Endothelial cell (in vitro differentiated cells): Measurements from ENCODE around the gene MRPS18A. TPM values are rescaled to one million over a fixed set of nuclear protein-coding genes. Genes with fewer than 3 reads are reported as not detected.

Source experiments
- DNase-seq: peaks from one replicate; pipeline ENCODE4 v3.0.0; 2021; ENCODE audit warnings: low spot score
- H3K27ac Mint-ChIP-seq: one replicate; pipeline ENCODE4 v1.8.0; 2021; ENCODE audit warnings: mixed read lengths, inconsistent platforms; ENCODE audit not compliant: unreplicated experiment
- H3K27me3 Mint-ChIP-seq: one replicate; pipeline ENCODE4 v1.8.0; 2021; ENCODE audit warnings: mild to moderate bottlenecking, moderate library complexity, mixed read lengths, inconsistent platforms; ENCODE audit not compliant: unreplicated experiment
- H3K36me3 Mint-ChIP-seq: one replicate; pipeline ENCODE4 v1.8.0; 2021; ENCODE audit warnings: mild to moderate bottlenecking, low read depth, mixed read lengths, inconsistent platforms; ENCODE audit not compliant: unreplicated experiment
- H3K4me1 Mint-ChIP-seq: one replicate; pipeline ENCODE4 v1.8.0; 2021; ENCODE audit warnings: mild to moderate bottlenecking, mixed read lengths, inconsistent platforms; ENCODE audit not compliant: unreplicated experiment
- H3K4me3 Mint-ChIP-seq: one replicate; pipeline ENCODE4 v1.8.0; 2021; ENCODE audit warnings: mild to moderate bottlenecking, mixed read lengths, inconsistent platforms; ENCODE audit not compliant: unreplicated experiment
- H3K9me3 Mint-ChIP-seq: one replicate; pipeline ENCODE4 v1.8.0; 2021; ENCODE audit warnings: mixed read lengths, inconsistent platforms; ENCODE audit not compliant: unreplicated experiment
- total RNA-seq: library from RNA; stranded (reverse); fragmentation: NEBNext Ultra II Directional; extraction: Animal tissue kit (Norgen Biotek cat#: 25700); gene quantifications from one replicate; pipeline ENCODE4 v1.2.1, GENCODE V29; 2021; ENCODE audit not compliant: unreplicated experiment
- TF ChIP-seq, protein P1 (sequence below): fragments of 200-600 bp; sonication (generic); IDR thresholded peaks from one replicate; pipeline ENCODE4 v1.5.0; 2021; ENCODE audit warnings: antibody characterized with exemption; ENCODE audit not compliant: unreplicated experiment

The MRPS18A gene
- total RNA-seq, 1 donor from 2014 or later: 45.5 TPM

DNA sequence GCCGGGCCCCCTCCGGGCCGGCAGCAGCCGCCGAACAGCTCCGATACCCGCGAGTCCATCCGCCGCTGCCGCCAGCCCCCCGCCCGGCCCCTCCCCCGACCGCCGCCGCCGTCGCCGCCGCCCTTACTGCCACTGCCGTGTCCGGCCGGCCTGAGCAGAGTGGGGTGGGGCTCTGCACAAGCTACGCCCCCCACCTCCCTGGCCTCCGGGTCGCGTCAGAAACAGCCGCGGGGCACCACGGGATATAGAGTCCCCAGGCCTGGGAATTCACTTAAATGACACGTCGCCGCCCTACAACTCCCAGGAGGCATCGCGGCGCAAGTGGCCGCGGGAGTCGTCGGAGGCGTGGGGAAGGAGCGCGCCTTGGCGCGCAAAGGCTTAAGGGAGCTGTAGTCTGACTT lies 58.5 kb downstream of the MRPS18A start, which contains the start of gene GTPBP2:
Gene GTPBP2, minus strand, starts transcription at position 161 of the 401 bp plus-strand sequence. Its CDS starts 102 bp downstream, at position 59.
- TF ChIP-seq, protein P1, sequence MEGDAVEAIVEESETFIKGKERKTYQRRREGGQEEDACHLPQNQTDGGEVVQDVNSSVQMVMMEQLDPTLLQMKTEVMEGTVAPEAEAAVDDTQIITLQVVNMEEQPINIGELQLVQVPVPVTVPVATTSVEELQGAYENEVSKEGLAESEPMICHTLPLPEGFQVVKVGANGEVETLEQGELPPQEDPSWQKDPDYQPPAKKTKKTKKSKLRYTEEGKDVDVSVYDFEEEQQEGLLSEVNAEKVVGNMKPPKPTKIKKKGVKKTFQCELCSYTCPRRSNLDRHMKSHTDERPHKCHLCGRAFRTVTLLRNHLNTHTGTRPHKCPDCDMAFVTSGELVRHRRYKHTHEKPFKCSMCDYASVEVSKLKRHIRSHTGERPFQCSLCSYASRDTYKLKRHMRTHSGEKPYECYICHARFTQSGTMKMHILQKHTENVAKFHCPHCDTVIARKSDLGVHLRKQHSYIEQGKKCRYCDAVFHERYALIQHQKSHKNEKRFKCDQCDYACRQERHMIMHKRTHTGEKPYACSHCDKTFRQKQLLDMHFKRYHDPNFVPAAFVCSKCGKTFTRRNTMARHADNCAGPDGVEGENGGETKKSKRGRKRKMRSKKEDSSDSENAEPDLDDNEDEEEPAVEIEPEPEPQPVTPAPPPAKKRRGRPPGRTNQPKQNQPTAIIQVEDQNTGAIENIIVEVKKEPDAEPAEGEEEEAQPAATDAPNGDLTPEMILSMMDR: no peak
- H3K36me3 Mint-ChIP-seq: peaks cover 21% of the 10 kb centered on the region
- H3K4me1 Mint-ChIP-seq: peaks cover 26% of the 10 kb centered on the region
- peaks cover 18% of the 10 kb centered on the region for H3K27me3 Mint-ChIP-seq
- peak; percentile 96 for DNase-seq
- H3K27ac Mint-ChIP-seq: peak within 1 kb of the TSS; percentile 98
- H3K4me3 Mint-ChIP-seq: peak within 1 kb of the TSS; percentile 98
- H3K9me3 Mint-ChIP-seq: no peaks in the 10 kb centered on the region

DNA sequence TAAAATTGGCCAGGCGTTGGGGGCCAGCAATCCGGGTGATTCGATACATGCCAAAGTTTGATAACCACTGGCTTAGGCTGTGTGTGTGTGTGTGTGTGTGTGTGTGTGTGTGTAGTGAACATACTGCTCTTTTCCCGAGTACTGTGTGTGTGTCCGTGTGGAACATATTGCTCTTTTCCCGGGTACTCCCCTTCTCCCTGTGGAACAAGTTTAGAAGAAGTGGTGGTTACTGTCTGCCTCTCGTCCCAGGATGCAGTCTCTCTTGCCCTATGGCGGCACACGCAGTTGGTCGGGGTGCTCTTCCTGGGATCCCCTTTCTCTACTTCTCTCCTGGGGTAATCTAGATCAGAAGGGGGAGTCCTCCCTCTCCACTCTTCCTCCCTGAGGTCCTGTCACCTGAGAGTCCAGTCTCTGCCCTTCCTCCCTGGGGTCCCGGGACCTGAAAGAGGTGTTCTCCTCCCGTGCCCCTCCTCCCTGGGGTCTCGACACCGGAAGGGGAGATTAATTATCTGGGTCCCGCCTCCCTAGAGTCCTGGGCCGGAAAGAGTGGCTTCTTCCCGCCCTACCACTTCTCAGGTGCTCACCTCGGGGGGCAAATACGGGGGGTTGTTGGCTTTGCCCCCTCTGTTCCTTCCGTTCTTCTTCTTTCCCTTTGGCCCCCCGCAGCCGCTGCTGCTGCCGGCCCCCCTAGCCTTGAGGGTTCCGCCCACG lies 59.0 kb downstream of the MRPS18A start:
- TF ChIP-seq, protein P1: no peak
- peak overlapping the region; percentile 98 for H3K4me3 Mint-ChIP-seq
- H3K4me1 Mint-ChIP-seq: peaks cover 26% of the 10 kb centered on the region
- H3K9me3 Mint-ChIP-seq: no peaks in the 10 kb centered on the region
- peak; percentile 41 for DNase-seq
- H3K36me3 Mint-ChIP-seq: peaks cover 25% of the 10 kb centered on the region
- peaks cover 17% of the 10 kb centered on the region for H3K27me3 Mint-ChIP-seq
- H3K27ac Mint-ChIP-seq: peak overlapping the region; percentile 88

DNA sequence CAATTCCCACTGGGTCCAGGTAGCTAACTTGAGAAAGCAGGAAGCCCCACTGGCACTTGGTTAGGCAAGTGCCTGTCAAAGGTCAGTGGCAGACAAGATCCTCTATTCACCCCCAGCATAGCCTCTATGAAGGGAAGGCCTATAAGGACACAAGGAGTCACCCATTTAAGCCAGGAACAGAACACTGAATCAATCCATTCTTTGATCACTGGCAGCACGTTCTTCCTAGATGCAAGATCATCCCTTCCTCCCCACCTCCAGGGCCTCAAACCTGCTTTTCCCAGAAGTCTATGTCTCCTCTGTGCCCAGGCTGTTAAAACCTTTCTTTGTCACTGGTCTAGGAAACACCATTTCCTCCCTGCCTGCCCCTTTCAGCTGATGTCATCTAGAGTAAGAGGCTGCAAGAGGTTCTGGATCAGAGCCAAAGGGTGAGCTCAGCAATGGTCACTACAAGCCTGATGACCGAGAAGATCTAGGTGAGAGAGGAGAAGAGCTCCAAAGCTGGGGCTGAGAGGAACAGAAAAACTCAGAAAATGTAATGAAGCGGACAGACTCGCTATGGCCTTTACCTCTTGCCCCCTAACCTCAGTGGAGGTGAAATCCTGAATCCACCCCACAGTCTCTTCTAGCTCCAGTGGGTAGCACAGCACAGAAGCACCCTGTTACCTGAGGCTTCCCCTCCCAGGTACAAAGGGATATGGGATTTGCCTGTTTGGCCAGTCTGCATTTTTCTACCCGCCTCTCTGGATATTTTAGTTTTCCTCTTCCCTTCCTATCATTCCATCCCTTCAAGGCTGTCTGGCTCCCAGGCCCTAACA lies 60.4 kb downstream of the MRPS18A start:
- H3K36me3 Mint-ChIP-seq: peaks cover 36% of the 10 kb centered on the region
- no peaks in the 10 kb centered on the region for H3K9me3 Mint-ChIP-seq
- DNase-seq: peak; percentile 35
- peaks cover 17% of the 10 kb centered on the region for H3K27me3 Mint-ChIP-seq
- H3K4me3 Mint-ChIP-seq: peak overlapping the region; percentile 98
- H3K27ac Mint-ChIP-seq: peak overlapping the region; percentile 98
- TF ChIP-seq, protein P1: no peak
- peaks cover 32% of the 10 kb centered on the region for H3K4me1 Mint-ChIP-seq

DNA sequence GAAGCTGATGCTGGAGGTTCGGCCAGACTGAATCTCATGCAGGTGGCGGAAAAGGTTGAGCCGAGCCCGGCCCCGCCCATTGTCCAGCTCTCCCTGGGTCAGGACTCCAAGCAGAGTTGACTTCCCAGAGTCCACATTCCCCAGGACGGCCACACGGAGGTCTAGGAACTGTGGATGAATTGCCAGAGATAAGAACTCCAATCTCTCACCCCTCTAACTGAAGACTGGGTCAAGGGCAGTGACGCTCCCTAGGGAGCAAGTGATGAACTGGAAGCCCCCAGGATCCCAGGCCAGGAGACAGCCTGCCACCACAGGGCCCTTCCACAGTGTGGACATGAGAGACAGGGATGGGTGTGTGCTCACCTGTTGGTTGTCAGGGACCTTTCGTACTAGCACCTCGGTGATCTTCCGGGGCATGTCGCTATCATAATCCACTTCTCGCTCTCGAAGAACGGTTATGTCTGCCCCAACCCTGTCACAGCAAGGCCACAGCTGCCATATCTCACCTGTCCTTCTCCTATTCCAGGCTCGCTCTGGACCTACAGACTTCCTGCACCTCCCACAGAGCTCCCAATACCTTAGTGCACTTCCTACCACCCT lies 62.1 kb downstream of the MRPS18A start:
- H3K27me3 Mint-ChIP-seq: peaks cover 16% of the 10 kb centered on the region
- no peak overlapping the region for H3K4me3 Mint-ChIP-seq
- peaks cover 49% of the 10 kb centered on the region for H3K36me3 Mint-ChIP-seq
- peaks cover 44% of the 10 kb centered on the region for H3K4me1 Mint-ChIP-seq
- no peak for DNase-seq
- no peaks in the 10 kb centered on the region for H3K9me3 Mint-ChIP-seq
- H3K27ac Mint-ChIP-seq: peak overlapping the region; percentile 48
- TF ChIP-seq, protein P1: no peak
